ENCODE results near the gene ZFPM1. TPM values are rescaled to one million over a fixed set of nuclear protein-coding genes. Genes with fewer than 3 reads are reported as not detected.

The ZFPM1 gene
- total RNA-seq, 1 donor from 2014 or later = 5.7 TPM

- Histone ChIP-seq H3K4me1 (peaks cover 3% of the 10 kb centered on the region), H3K27me3 (ENCODE audit: low read depth) (peaks cover 41% of the 10 kb centered on the region), H3K4me3 (no peak overlapping the region), H3K36me3 (no peaks in the 10 kb centered on the region), H3K9me3 (replicated peaks) (no peaks in the 10 kb centered on the region), H3K27ac (replicated peaks) (no peak overlapping the region)
- intact Hi-C loops (cut with micrococcal nuclease) = loop anchor here (5.0 to 10.0 kb wide), 2 partner anchors 84 to 122 kb away; no protein-coding TSS in a partner anchor
- TF ChIP-seq CTCF (IDR thresholded peaks at IDR 0.05; ENCODE audit: borderline replicate concordance) = peak; percentile 99
- DNase-seq = peak; percentile 73
These were observed 10.1 kb upstream of the ZFPM1 start for GRCh38 chr16:88442727-88443576.

GRCh38 chr16:88444826-88445582 lies 8.1 kb upstream of the ZFPM1 start:
- peaks cover 39% of the 10 kb centered on the region for H3K27me3 ChIP-seq (ENCODE audit: low read depth)
- no peaks in the 10 kb centered on the region for H3K36me3 ChIP-seq
- no peaks in the 10 kb centered on the region for H3K9me3 ChIP-seq (replicated peaks)
- H3K4me1 ChIP-seq = peaks cover 3% of the 10 kb centered on the region
- H3K4me3 ChIP-seq = no peak overlapping the region
- no peak overlapping the region for H3K27ac ChIP-seq (replicated peaks)
- no peak for DNase-seq
- TF ChIP-seq CTCF (IDR thresholded peaks at IDR 0.05; ENCODE audit: borderline replicate concordance) = no peak
- intact Hi-C loops (cut with micrococcal nuclease) = loop anchor here (5.0 to 10.0 kb wide), 2 partner anchors 82 to 120 kb away; no protein-coding TSS in a partner anchor

- DNase-seq = no peak
- no peak overlapping the region for H3K27ac ChIP-seq (replicated peaks)
- H3K9me3 ChIP-seq (replicated peaks) = no peaks in the 10 kb centered on the region
- H3K27me3 ChIP-seq (ENCODE audit: low read depth) = peaks cover 39% of the 10 kb centered on the region
- H3K36me3 ChIP-seq = no peaks in the 10 kb centered on the region
- intact Hi-C loops (cut with micrococcal nuclease) = loop anchor here (10.0 kb wide), 1 partner anchor 119 kb away; no protein-coding TSS in a partner anchor
- H3K4me1 ChIP-seq = peaks cover 3% of the 10 kb centered on the region
- no peak for TF ChIP-seq CTCF (IDR thresholded peaks at IDR 0.05; ENCODE audit: borderline replicate concordance)
- no peak overlapping the region for H3K4me3 ChIP-seq
These were observed 7.5 kb upstream of the ZFPM1 start for GRCh38 chr16:88445583-88445960.

GRCh38 chr16:88446061-88446460 lies 7.0 kb upstream of the ZFPM1 start:
- H3K36me3 ChIP-seq = no peaks in the 10 kb centered on the region
- no peak overlapping the region for H3K4me3 ChIP-seq
- DNase-seq = no peak
- H3K4me1 ChIP-seq = peaks cover 3% of the 10 kb centered on the region
- TF ChIP-seq CTCF (IDR thresholded peaks at IDR 0.05; ENCODE audit: borderline replicate concordance) = no peak
- peaks cover 39% of the 10 kb centered on the region for H3K27me3 ChIP-seq (ENCODE audit: low read depth)
- H3K27ac ChIP-seq (replicated peaks) = no peak overlapping the region
- no peaks in the 10 kb centered on the region for H3K9me3 ChIP-seq (replicated peaks)
- intact Hi-C loops (cut with micrococcal nuclease) = loop anchor here (10.0 kb wide), 1 partner anchor 119 kb away; no protein-coding TSS in a partner anchor

GRCh38 chr16:88446736-88447135 lies 6.3 kb upstream of the ZFPM1 start:
- Histone ChIP-seq H3K4me1 (peaks cover 3% of the 10 kb centered on the region), H3K9me3 (replicated peaks) (no peaks in the 10 kb centered on the region), H3K36me3 (no peaks in the 10 kb centered on the region), H3K4me3 (no peak overlapping the region), H3K27me3 (ENCODE audit: low read depth) (peaks cover 33% of the 10 kb centered on the region), H3K27ac (replicated peaks) (no peak overlapping the region)
- intact Hi-C loops (cut with micrococcal nuclease) = loop anchor here (10.0 kb wide), 1 partner anchor 118 kb away; no protein-coding TSS in a partner anchor
- no peak for TF ChIP-seq CTCF (IDR thresholded peaks at IDR 0.05; ENCODE audit: borderline replicate concordance)
- DNase-seq = no peak
